GM18507 (cell line): ENCODE results near the gene KRT6A.

Experiments used
- DNase-seq: peaks from one replicate; pipeline ENCODE4 v3.0.0; 2011; ENCODE audit warnings: low read depth; ENCODE audit not compliant: insufficient read length; ENCODE audit errors: extremely low spot score
- FAIRE-seq: peaks from 2 replicates; lab custom pipeline; 2011; peaks lifted over from hg19 to GRCh38; lab: Jason Lieb, UNC

The KRT6A gene

GRCh38 chr12:52441320-52441911 lies 51.6 kb downstream of the KRT6A start:
- FAIRE-seq (no peak), DNase-seq (no peak)

GRCh38 chr12:52440821-52441319 lies 52.2 kb downstream of the KRT6A start:
- DNase-seq (no peak), FAIRE-seq (no peak)

- FAIRE-seq = no peak
- DNase-seq = no peak
Observed at GRCh38 chr12:52439845-52440244, 53.2 kb downstream of the KRT6A start.

- no peak for DNase-seq
- no peak for FAIRE-seq
Observed at GRCh38 chr12:52439420-52439819, 53.6 kb downstream of the KRT6A start.

- FAIRE-seq = no peak
- no peak for DNase-seq
Observed at GRCh38 chr12:52438305-52439301, 54.5 kb downstream of the KRT6A start.

GRCh38 chr12:52437508-52437907 lies 55.5 kb downstream of the KRT6A start:
- FAIRE-seq = no peak

More at GRCh38 chr12:52437508-52437907, 55.5 kb downstream of the KRT6A start:
- DNase-seq = no peak
